ENCODE data around the gene CD46.

DNA sequence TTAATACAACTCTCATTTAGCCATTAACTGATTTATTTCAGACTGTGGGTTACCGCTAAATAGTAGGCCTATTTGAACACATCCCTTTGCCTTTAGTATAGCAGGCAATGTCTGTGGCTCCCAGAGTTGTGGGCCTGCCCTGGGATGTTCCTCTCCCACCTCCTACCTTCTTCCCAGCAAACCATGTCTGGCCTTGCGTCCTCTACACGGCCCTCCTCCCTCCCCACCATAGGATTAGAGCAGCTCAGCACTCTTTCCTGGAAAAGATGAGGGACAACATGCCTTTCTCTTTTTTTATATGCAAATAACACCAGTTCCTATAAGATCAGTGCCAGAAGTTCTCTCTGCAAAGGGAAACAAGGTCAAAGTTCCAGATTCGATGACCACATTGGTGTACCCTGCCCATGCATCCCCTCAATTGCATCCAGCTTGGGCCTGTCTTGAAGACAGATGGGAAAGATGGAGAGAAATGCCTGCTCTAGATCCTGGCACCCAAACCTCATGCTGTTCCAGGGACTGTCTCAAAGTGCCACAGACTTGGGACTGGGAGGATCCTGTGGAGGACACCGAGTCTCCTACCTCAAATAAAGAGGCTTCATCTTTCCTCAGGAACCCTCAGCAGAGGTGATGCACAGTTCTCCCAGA lies 57.2 kb downstream of the CD46 start:
- TF ChIP-seq CTCF (conservative IDR thresholded peaks at IDR 0.05; ENCODE audit: low read depth, low read length) (no peak), EZH2 (IDR thresholded peaks at IDR 0.05; ENCODE audit: borderline replicate concordance, low read depth, low read length, poor library complexity, severe bottlenecking) (no peak)
